Transverse colon (tissue), 3 donors: ENCODE data around the gene PHF13.

ENCODE experiments used
- CTCF ChIP-seq, 5 experiments: fragments of 200-600 bp in 3 of 5; fragments of 450-650 bp in 2 of 5; sonication (generic) in 3 of 5; IDR thresholded peaks; 1 replicate in 2 of 5; 2 replicates in 3 of 5; pipeline ENCODE4 v1.5.1; 2016 to 2017; ENCODE audit warnings: antibody characterized with exemption in 5 of 5, inconsistent platforms in 3 of 5, mild to moderate bottlenecking in 2 of 5, moderate library complexity in 1 of 5
- POLR2A ChIP-seq: fragments of 450-650 bp; IDR thresholded peaks from one replicate; pipeline ENCODE4 v1.6.1; 2016; ENCODE audit warnings: antibody characterized with exemption, mild to moderate bottlenecking, moderate library complexity

- TF ChIP-seq CTCF (IDR thresholded peaks at IDR 0.05) (no peak), POLR2A (peak; percentile 96)
Observed at GRCh38 chr1:6579374-6580118, 34.0 kb upstream of the PHF13 start, which contains the start of gene ZBTB48.
